K562 (cell line): ENCODE data around the gene TNFRSF18. TPM values are rescaled to one million over a fixed set of nuclear protein-coding genes. Genes with fewer than 3 reads are reported as not detected.
A peak's percentile ranks its signal among the peaks of the same experiment; 100 is the strongest.

Experiments
- ATAC-seq: fragments of 200-7000 bp; cut with Tn5 transposase; 3 replicates; pipeline ENCODE4 v1.9.1; 2020; ENCODE audit warnings: moderate library complexity
- BruUV-seq: library from RNA; stranded (reverse); fragments of 400-500 nt; replicated peaks from 2 replicates; lab custom pipeline; 2021; lab: Mats Ljungman, UMichigan
- CTCF ChIA-PET: fragments of 300-600 bp; formaldehyde crosslinking; extraction: SDS; loops from one replicate; lab custom pipeline; 2021; ENCODE audit warnings: low intra/inter-chr PET ratio; lab: Yijun Ruan, JAX
- POLR2A ChIA-PET: fragments of 300-600, 350-650 bp; sonication (Branson Sonifier 250); formaldehyde crosslinking; extraction: SDS; loops from one replicate; lab custom pipeline; 2021; ENCODE audit warnings: antibody characterized with exemption, inconsistent platforms; lab: Yijun Ruan, JAX
- DNase-seq, 4 experiments: peaks; one replicate each; pipeline versions ENCODE4 v3.0.0 to v3.0.0-alpha.2; 2011 to 2018; ENCODE audit warnings: low spot score in 3 of 4, mixed read lengths in 3 of 4; ENCODE audit errors: extremely low read depth in 1 of 4
- FAIRE-seq: peaks from 2 replicates; lab custom pipeline; 2011; peaks lifted over from hg19 to GRCh38; lab: Jason Lieb, UNC
- H2AFZ ChIP-seq: 2 replicates; pipeline ENCODE4 v1.6.0; 2011; ENCODE audit warnings: low read depth, low read length, control low read depth, inconsistent platforms
- H3K27ac ChIP-seq: fragments of 200-600 bp; 3 replicates; pipeline ENCODE4 v1.8.0; 2011; ENCODE audit warnings: low read depth, mild to moderate bottlenecking, control low read depth, inconsistent platforms, low read length, moderate library complexity, mixed read lengths; ENCODE audit errors: extremely low read depth
- H3K27me3 ChIP-seq, 2 experiments: fragments of 300-600 bp in 1 of 2; 2 replicates in 1 of 2; 3 replicates in 1 of 2; pipeline versions ENCODE4 v1.6.0 to v1.8.0; 2011; ENCODE audit warnings: inconsistent platforms in 2 of 2, low read length in 2 of 2, mild to moderate bottlenecking in 1 of 2, mixed read lengths in 1 of 2, moderate library complexity in 1 of 2; ENCODE audit not compliant: control insufficient read depth in 2 of 2, insufficient read depth in 2 of 2
- H3K36me3 ChIP-seq: fragments of 300-600 bp; 3 replicates; pipeline ENCODE4 v1.8.0; 2011; ENCODE audit warnings: mild to moderate bottlenecking, low read length, inconsistent platforms; ENCODE audit not compliant: control insufficient read depth, insufficient read depth
- H3K4me1 ChIP-seq, 2 experiments: fragments of 200-600 bp in 1 of 2; replicated peaks in 1 of 2; 2 replicates in 1 of 2; 3 replicates in 1 of 2; pipeline versions ENCODE4 v1.5.1 to v1.8.0; 2011; ENCODE audit warnings: inconsistent platforms in 2 of 2, low read length in 2 of 2, mild to moderate bottlenecking in 1 of 2, mixed read lengths in 1 of 2, moderate library complexity in 1 of 2; ENCODE audit not compliant: control insufficient read depth in 2 of 2, insufficient read depth in 2 of 2
- H3K4me2 ChIP-seq: 2 replicates; pipeline ENCODE4 v1.6.1; 2011; ENCODE audit warnings: low read length, control low read depth, inconsistent platforms, mixed read lengths; ENCODE audit not compliant: insufficient read depth
- H3K4me3 ChIP-seq: fragments of 200-600 bp; sonication (generic), shearing (Covaris generic); 2 replicates; pipeline ENCODE4 v1.5.1; 2016; ENCODE audit warnings: control low read depth, inconsistent platforms
- H3K79me2 ChIP-seq: fragments of 200-600 bp; 3 replicates; pipeline ENCODE4 v1.8.0; 2011; ENCODE audit warnings: low read length, inconsistent platforms; ENCODE audit not compliant: control insufficient read depth, insufficient read depth
- H3K9ac ChIP-seq, 2 experiments: 2 replicates each; pipeline versions ENCODE4 v1.6.0 to v1.6.1; 2011; ENCODE audit warnings: low read depth in 2 of 2, low read length in 2 of 2, control low read depth in 1 of 2, inconsistent platforms in 1 of 2, mild to moderate bottlenecking in 1 of 2, mixed read lengths in 1 of 2; ENCODE audit not compliant: insufficient read depth in 1 of 2
- H3K9me1 ChIP-seq: one replicate; pipeline ENCODE4 v1.6.0; 2011; ENCODE audit warnings: inconsistent platforms, mild to moderate bottlenecking, low read length, moderate library complexity; ENCODE audit not compliant: control insufficient read depth, insufficient read depth
- H3K9me3 ChIP-seq: replicated peaks from 2 replicates; pipeline ENCODE4 v1.5.1; 2011; ENCODE audit warnings: low read depth, low read length, inconsistent platforms; ENCODE audit not compliant: control insufficient read depth, insufficient read depth
- H4K20me1 ChIP-seq: replicated peaks from 2 replicates; pipeline ENCODE4 v1.6.1; 2011; ENCODE audit warnings: low read length, inconsistent platforms, mixed read lengths; ENCODE audit not compliant: control insufficient read depth, insufficient read depth
- CAMTA2 ChIP-seq: fragments of 250-450 bp; sonication (Bioruptor Pico); conservative IDR thresholded peaks from 2 replicates; pipeline ENCODE4 v1.5.1; 2022
- POLR2G ChIP-seq: fragments of 200-400 bp; formaldehyde crosslinking; IDR thresholded peaks from 2 replicates; pipeline ENCODE4 v1.6.1; 2017; ENCODE audit warnings: low read depth, mild to moderate bottlenecking, antibody characterized with exemption, low read length, moderate library complexity
- RBFOX2 ChIP-seq: fragments of 200-400 bp; formaldehyde crosslinking; IDR thresholded peaks from 2 replicates; pipeline ENCODE4 v1.6.1; 2017; ENCODE audit warnings: low read depth, mild to moderate bottlenecking, low read length, moderate library complexity
- SIX5 ChIP-seq, 2 experiments: IDR thresholded peaks; 2 replicates each; pipeline ENCODE4 v1.6.1; 2011; ENCODE audit warnings: low read length in 2 of 2, borderline replicate concordance in 1 of 2, low read depth in 1 of 2, mild to moderate bottlenecking in 1 of 2, moderate library complexity in 1 of 2; ENCODE audit not compliant: insufficient read depth in 1 of 2
- ZNF551 ChIP-seq: fragments of 250-450 bp; sonication (Bioruptor Pico); IDR thresholded peaks from 2 replicates; pipeline ENCODE4 v1.5.0; 2021; ENCODE audit warnings: mild to moderate bottlenecking, moderate library complexity
- ZNF77 ChIP-seq: fragments of 250-450 bp; sonication (Bioruptor Pico); IDR thresholded peaks from 2 replicates; pipeline ENCODE4 v1.5.0; 2020
- WGBS: fragments of 100-300 bp; shearing (Covaris generic); methylation state at CpG from one replicate; pipeline ENCODE4 v1.1.6; 2016; ENCODE audit warnings: low coverage, mixed read lengths; ENCODE audit not compliant: insufficient coverage; ENCODE audit errors: missing lambda C conversion rate; 5-methylcytosine and 5-hydroxymethylcytosine counted together
- in situ Hi-C: fragments of 300-500 bp; cut with MboI; formaldehyde crosslinking; loops from 4 replicates; pipeline ENCODE4 v1.15.0; 2018; ENCODE audit warnings: inconsistent platforms, mixed read lengths
- intact Hi-C: fragments of 100-400 bp; cut with micrococcal nuclease; formaldehyde crosslinking; loops from 2 replicates; pipeline ENCODE4 v1.14.2; 2022
- polyA plus RNA-seq, 8 experiments: library from polyadenylated mRNA; depleted of rRNA in 4 of 8; stranded (reverse) in 5 of 8; unstranded in 3 of 8; fragments of >200 nt; fragmentation: Nextera tagmentation in 2 of 8; fragmentation: Illumina TruSeq in 1 of 8; extraction: Ambion mirVana in 2 of 8; extraction: Trizol in 1 of 8; gene quantifications; 2 replicates each; pipeline versions ENCODE4 v1.2.1 to v1.2.3, GENCODE V29; 2011 to 2014; ENCODE audit warnings: inconsistent platforms in 1 of 8, missing spikeins in 1 of 8
- total RNA-seq, 7 experiments: library from RNA; depleted of rRNA in 6 of 7; stranded (reverse); fragments of >200 nt in 6 of 7; fragmentation: Illumina TruSeq in 2 of 7; extraction: Trizol in 2 of 7; gene quantifications; 2 replicates each; pipeline versions ENCODE4 v1.2.1 to v1.2.3, GENCODE V29; 2011 to 2021; ENCODE audit warnings: low replicate concordance in 1 of 7

The TNFRSF18 gene
- total and polyA plus RNA-seq, 9 of the 15 experiments (the other 6 are each of a cell fraction or from before 2014, with no cell fraction given) = 0.24 to 0.27 TPM; not detected in 7

DNA sequence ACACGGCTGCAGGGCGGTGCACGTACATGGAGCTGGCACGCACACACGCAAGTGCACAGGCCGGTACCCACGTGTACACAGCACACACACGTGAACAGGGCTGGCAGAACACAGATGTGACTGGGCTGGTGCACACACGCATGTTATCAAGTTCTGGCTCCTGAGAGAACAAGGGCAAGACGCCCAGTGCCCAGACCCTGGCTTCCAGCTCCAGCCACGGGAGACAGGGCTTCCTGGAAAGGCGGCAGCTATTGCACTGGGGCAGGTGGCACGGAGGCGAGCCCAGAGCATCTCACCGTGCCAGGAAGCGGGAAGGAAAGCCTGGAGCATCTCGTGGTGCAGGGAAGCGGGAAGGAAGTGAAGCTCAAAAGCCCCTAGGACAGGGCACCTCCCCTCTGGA, 19.5 kb upstream of the TNFRSF18 start:
- DNase-seq = no peak
- no peak overlapping the region for H3K4me2 ChIP-seq
- TF ChIP-seq ZNF551 (CRISPR knock-in tag) (no peak), ZNF77 (no peak), SIX5 (IDR thresholded peaks at IDR 0.05; ENCODE audit: borderline replicate concordance in 1 of 2, insufficient read depth in 1 of 2, low read depth in 1 of 2, low read length in 2 of 2) (no peak), POLR2G (0 out of 2 replicates have a peak, but pooled peaks have one; percentile 43), CAMTA2 (no peak), RBFOX2 (peak; percentile 52)
- TF ChIP-seq, all 486 proteins: peak for 2
- Histone ChIP-seq H3K9ac (no peak overlapping the region), H3K79me2 (peaks cover 69% of the 10 kb centered on the region), H3K9me1 (no peaks in the 10 kb centered on the region), H3K27me3 (no peaks in the 10 kb centered on the region), H3K36me3 (peaks cover 90% of the 10 kb centered on the region; the same call in 2 of the 3 replicates), H3K9me3 (no peaks in the 10 kb centered on the region), H3K4me3 (no peak overlapping the region), H2AFZ (no peak overlapping the region), H4K20me1 (peaks cover 9% of the 10 kb centered on the region; the same call in 1 of the 2 replicates), H3K4me1 (peaks cover 5 to 66% of the 10 kb centered on the region in 2 experiments; a peak in 4 of 5 replicates), H3K27ac (no peak overlapping the region)
- CTCF ChIA-PET = no interaction called here
- ATAC-seq = no peak
- POLR2A ChIA-PET = interaction anchor here (0.6 to 1.8 kb wide), 5 partner anchors 10 to 100 kb away, joined by 3 to 7 read pairs (median 3); no protein-coding TSS in a partner anchor
- no TSS peak for BruUV-seq
- no peak for FAIRE-seq
- intact Hi-C loops = no loop called here
- 96% methylated on average over 18 of the region's 18 CpGs for WGBS
- in situ Hi-C loops = no loop called here
